ENCODE results near the gene EML3. TPM values are rescaled to one million over a fixed set of nuclear protein-coding genes. Genes with fewer than 3 reads are reported as not detected.

The EML3 gene
- total and polyA plus RNA-seq, 9 donors = 10.7 to 27.7 (median 19.9) TPM

DNA sequence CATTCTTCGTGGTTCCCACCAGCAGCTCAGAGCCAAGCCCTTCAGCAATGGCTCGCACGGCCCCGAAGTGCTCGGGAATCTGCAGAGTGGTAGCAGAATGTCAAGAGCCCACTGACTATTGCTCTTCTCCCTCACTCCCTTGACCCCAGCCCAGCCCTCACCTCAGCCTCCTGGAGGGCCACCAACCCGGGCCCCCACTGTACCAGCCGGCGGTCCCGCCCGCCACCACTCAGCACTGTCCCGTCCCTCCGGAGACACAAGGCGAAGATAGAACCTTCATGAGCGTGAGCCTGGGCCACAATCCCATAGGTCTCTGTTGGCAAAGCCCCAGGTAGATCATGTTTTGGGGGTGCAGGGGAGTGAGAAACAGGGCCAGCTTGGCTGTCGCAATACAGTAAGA, 6.7 kb downstream of the EML3 start:
- Histone ChIP-seq H3K9me3 (replicated peaks; ENCODE audit: control insufficient read depth, low read depth, low read length) (no peaks in the 10 kb centered on the region), H3K4me3 (ENCODE audit: low read length) (no peak overlapping the region), H3K36me3 (ENCODE audit: control insufficient read depth, insufficient read depth, low read length) (peaks cover 52% of the 10 kb centered on the region), H3K27me3 (ENCODE audit: control insufficient read depth, insufficient read depth, low read length) (no peaks in the 10 kb centered on the region), H3K27ac (ENCODE audit: low read length) (no peak overlapping the region), H3K4me1 (ENCODE audit: control insufficient read depth, insufficient read depth, low read length) (peaks cover 22% of the 10 kb centered on the region)
- 83% methylated on average over 9 of the region's 15 CpGs for WGBS (ENCODE audit: insufficient coverage)
- no peak for DNase-seq

DNA sequence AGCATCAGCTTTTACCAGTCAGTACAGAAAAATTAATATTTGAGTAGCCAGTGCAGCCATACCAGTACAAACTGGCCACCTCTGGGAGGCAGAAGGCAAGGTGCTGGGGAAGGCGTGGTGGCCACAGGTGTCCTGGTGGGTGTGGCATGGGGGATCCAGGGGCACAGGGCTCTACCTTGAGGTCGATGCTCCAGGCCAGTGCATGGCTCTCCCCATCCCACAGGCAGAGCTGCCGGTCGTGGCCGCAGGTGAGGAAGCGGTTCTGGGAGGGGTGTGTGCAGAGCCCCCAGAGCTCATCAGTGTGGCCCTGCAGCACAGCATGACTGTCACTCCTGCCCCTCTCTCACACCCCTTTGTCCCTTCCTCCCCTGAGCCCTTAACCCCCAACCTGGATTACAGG, 7.1 kb downstream of the EML3 start:
- H3K9me3 ChIP-seq (replicated peaks; ENCODE audit: control insufficient read depth, low read depth, low read length) = no peaks in the 10 kb centered on the region
- 80% methylated on average over 6 of the region's 6 CpGs for WGBS (ENCODE audit: insufficient coverage)
- H3K36me3 ChIP-seq (ENCODE audit: control insufficient read depth, insufficient read depth, low read length) = peaks cover 50% of the 10 kb centered on the region

DNA sequence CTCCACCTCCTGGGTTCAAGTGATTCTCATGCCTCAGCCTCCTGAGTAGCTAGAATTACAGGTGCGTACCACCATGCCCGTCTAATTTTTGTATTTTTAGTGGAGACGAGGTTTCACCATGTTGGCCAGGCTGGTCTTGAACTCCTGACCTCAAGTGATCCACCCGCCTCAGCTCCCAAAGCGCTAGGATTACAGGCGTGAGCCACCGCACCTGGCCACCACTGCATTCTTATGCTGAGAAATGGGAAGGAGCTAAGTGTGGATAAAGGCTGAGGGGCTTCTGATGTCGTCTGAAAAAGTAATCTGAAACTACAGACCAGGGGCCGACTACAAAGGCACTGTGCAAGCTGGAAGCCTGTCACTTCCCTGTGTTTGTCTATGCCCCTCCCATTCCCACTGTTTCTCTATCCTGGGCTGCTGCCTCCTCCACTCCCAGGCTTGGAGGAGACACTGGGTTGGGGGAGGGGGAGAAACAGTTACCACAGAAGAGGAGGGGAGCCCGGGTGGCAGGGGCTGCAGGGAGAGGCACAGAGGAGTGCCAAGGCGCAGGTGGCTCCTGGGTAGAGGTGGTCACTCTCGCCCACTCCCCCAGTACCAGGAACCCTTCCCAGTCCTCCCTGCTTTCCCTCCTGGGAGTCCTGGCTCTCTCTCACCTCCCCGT, 8.0 kb downstream of the EML3 start:
- Histone ChIP-seq H3K36me3 (ENCODE audit: control insufficient read depth, insufficient read depth, low read length) (peaks cover 46% of the 10 kb centered on the region), H3K27me3 (ENCODE audit: control insufficient read depth, insufficient read depth, low read length) (no peaks in the 10 kb centered on the region), H3K27ac (ENCODE audit: low read length) (no peak overlapping the region), H3K9me3 (replicated peaks; ENCODE audit: control insufficient read depth, low read depth, low read length) (no peaks in the 10 kb centered on the region), H3K4me1 (ENCODE audit: control insufficient read depth, insufficient read depth, low read length) (peaks cover 27% of the 10 kb centered on the region), H3K4me3 (ENCODE audit: low read length) (no peak overlapping the region)
- DNase-seq = peak; percentile 37
- whole genome bisulfite sequencing (ENCODE audit: insufficient coverage) = 85% methylated on average over 5 of the region's 13 CpGs

More for the DNA sequence above, 7.1 kb downstream of the EML3 start:
- no peaks in the 10 kb centered on the region for H3K27me3 ChIP-seq (ENCODE audit: control insufficient read depth, insufficient read depth, low read length)
- DNase-seq = no peak
- no peak overlapping the region for H3K4me3 ChIP-seq (ENCODE audit: low read length)
- peaks cover 21% of the 10 kb centered on the region for H3K4me1 ChIP-seq (ENCODE audit: control insufficient read depth, insufficient read depth, low read length)
- H3K27ac ChIP-seq (ENCODE audit: low read length) = no peak overlapping the region

DNA sequence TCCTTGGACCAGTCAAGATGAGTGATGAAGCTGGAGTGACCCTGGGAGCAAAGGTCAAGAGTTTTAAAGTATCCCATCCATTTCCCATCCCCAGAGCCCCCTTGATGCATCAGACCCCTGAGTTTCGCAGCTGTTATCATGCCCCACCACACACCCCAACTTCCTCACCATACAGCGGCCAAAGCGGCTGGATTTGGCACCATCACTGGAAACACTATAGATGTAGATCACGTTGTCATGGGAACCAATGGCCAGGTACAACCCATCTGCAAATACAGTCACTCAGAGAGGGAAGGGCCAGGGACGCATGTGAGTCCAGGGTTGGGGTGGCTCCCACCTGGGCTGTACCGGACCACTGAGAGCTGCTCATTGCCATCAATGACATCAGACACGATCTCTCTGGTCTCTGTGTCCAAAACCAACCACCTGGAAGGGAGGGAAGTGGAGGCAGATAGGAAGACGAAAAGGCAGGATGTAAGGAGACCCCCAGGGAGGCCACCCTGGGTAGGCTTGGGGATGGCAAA, 8.7 kb downstream of the EML3 start:
- Histone ChIP-seq H3K4me3 (ENCODE audit: low read length) (no peak overlapping the region), H3K36me3 (ENCODE audit: control insufficient read depth, insufficient read depth, low read length) (peaks cover 40% of the 10 kb centered on the region), H3K27ac (ENCODE audit: low read length) (no peak overlapping the region), H3K4me1 (ENCODE audit: control insufficient read depth, insufficient read depth, low read length) (peaks cover 34% of the 10 kb centered on the region), H3K9me3 (replicated peaks; ENCODE audit: control insufficient read depth, low read depth, low read length) (no peaks in the 10 kb centered on the region), H3K27me3 (ENCODE audit: control insufficient read depth, insufficient read depth, low read length) (no peaks in the 10 kb centered on the region)
- 96% methylated on average over 3 of the region's 8 CpGs for WGBS (ENCODE audit: insufficient coverage)
- DNase-seq = peak; percentile 56

DNA sequence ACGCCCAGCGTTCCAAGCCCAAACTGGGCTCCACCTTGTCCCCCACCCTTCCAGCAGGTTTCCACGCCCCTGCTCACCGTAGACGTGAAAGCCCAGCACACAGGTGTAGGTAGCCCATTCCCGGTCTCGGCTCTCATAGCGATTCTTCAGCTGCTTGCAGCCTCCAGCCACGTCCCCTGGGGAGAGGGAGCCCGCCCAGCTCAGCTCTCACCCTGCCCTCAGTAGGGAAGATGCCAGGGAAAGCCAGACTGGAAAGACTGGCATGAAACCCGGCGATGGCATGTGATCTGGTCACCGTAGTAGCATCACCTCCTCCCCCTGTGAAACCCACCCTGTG, 9.5 kb downstream of the EML3 start:
- H3K27ac ChIP-seq (ENCODE audit: low read length) = no peak overlapping the region
- H3K27me3 ChIP-seq (ENCODE audit: control insufficient read depth, insufficient read depth, low read length) = no peaks in the 10 kb centered on the region
- peak; percentile 43 for DNase-seq
- H3K36me3 ChIP-seq (ENCODE audit: control insufficient read depth, insufficient read depth, low read length) = peaks cover 40% of the 10 kb centered on the region
- no peaks in the 10 kb centered on the region for H3K9me3 ChIP-seq (replicated peaks; ENCODE audit: control insufficient read depth, low read depth, low read length)
- 30% methylated on average over 13 of the region's 13 CpGs for WGBS (ENCODE audit: insufficient coverage)
- H3K4me1 ChIP-seq (ENCODE audit: control insufficient read depth, insufficient read depth, low read length) = peaks cover 35% of the 10 kb centered on the region
- peak overlapping the region; percentile 97 for H3K4me3 ChIP-seq (ENCODE audit: low read length)

DNA sequence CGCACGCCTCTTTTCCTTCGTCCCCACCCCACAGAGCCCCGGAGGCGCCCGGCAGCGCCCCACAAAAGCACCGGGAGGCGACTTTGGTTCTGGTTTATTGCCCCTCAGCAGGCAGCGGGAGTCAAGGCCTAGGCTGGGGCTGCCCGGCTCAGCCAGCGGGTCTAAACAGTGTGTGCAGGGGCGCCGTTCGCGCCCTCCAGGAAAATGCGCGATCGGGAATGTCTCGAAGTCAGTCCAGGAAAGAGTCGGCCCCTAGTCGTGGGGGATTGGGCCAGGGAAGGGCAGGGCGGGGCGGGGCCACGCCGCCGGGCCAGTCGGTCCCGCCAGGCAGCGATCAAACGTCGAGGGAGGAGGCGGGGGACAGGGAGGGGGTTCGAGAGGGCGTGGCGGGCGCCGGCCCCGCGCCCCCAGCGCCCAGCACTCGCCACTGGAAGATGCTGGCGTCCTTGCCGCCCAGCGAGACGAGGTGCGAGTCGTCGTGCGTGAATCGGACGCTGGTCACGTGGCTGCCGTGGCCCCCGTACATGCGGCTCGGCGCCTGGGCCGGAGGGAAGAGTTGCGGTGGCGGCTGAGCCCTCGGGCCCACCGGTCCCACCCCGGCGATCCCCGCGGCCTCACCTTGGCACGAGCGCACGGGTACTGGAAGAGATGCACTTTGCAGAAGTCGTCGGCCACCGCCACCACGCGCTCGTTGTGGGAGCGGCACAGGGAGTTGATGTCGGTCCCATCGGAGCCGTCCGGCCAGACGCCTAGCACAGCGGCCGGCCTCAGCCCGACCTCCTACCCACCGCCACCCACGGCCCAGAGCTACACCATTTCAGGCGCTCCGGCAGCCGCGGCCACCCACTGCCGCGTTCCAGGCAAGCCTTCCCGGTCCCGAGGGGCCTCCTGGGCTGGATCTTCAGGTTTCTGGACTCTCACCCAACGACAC, 10.2 kb downstream of the EML3 start:
- Histone ChIP-seq H3K4me3 (ENCODE audit: low read length) (peak overlapping the region; percentile 97), H3K4me1 (ENCODE audit: control insufficient read depth, insufficient read depth, low read length) (peaks cover 35% of the 10 kb centered on the region), H3K36me3 (ENCODE audit: control insufficient read depth, insufficient read depth, low read length) (peaks cover 40% of the 10 kb centered on the region), H3K27me3 (ENCODE audit: control insufficient read depth, insufficient read depth, low read length) (no peaks in the 10 kb centered on the region), H3K27ac (ENCODE audit: low read length) (peak overlapping the region; percentile 89), H3K9me3 (replicated peaks; ENCODE audit: control insufficient read depth, low read depth, low read length) (no peaks in the 10 kb centered on the region)
- peak; percentile 92 for DNase-seq
- WGBS (ENCODE audit: insufficient coverage) = 5% methylated on average over 96 of the region's 96 CpGs

DNA sequence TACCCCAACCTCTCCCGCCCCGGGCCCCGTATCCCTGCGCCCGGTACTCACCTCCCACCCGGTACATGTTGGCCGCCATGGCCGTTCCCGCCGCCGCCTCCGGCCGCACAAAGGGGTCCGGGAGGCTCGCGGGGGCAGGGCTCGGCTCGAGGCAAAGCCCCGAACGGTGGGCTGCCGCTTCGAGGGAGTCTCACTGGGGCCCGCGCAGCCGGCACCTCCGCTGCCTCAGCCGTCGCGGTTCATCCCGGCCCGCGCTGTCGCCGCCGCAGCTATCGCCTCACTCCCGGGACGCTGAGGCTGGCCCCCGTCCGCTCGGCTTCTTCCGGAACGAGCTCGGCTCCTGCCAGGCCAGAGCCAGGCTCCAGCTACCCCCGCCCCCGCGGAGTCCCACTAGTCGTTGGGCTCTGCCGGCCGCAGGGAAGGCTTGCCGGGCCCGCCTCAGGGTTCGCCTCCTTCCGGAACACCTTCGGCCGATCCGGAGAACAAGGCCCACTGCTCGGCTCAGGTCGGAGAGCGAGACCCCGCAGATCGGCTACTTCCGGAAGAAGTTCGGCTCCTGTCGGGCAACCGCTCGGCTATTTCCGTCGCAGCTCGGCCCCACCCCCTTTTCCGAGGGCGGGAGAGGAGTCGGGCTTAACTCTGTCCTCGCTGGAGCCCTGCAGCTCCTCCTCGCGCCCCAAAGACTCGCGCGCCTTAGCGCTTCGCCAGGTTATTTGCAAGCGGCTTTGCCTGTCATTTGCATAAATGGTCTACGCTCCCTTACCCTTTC, 11.0 kb downstream of the EML3 start, which contains the start of gene MTA2:
MTA2 (minus strand) TSS at position 494 of the 769 bp plus-strand sequence; CDS start at position 79, 415 bp downstream.
- Histone ChIP-seq H3K4me1 (ENCODE audit: control insufficient read depth, insufficient read depth, low read length) (peaks cover 35% of the 10 kb centered on the region), H3K27me3 (ENCODE audit: control insufficient read depth, insufficient read depth, low read length) (no peaks in the 10 kb centered on the region), H3K27ac (ENCODE audit: low read length) (peak within 1 kb of the TSS; percentile 94), H3K4me3 (ENCODE audit: low read length) (peak within 1 kb of the TSS; percentile 97), H3K36me3 (ENCODE audit: control insufficient read depth, insufficient read depth, low read length) (peaks cover 41% of the 10 kb centered on the region), H3K9me3 (replicated peaks; ENCODE audit: control insufficient read depth, low read depth, low read length) (no peaks in the 10 kb centered on the region)
- peak; percentile 99 for DNase-seq
- under 1% methylated on average over 82 of the region's 83 CpGs for WGBS (ENCODE audit: insufficient coverage)

DNA sequence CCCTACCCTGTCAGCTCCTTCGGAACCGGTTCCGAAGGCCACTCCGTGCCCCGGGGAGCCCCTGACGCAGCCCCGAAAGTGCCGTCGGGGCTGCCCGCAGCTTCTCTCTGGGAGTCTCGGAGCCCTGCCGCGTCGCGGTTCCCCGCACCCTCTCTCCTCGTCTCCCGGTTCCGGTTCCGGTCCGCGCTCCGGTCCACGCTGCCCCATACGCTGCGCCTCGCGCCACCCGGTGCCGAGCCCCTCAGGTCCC, 11.5 kb downstream of the EML3 start:
- no peaks in the 10 kb centered on the region for H3K27me3 ChIP-seq (ENCODE audit: control insufficient read depth, insufficient read depth, low read length)
- H3K36me3 ChIP-seq (ENCODE audit: control insufficient read depth, insufficient read depth, low read length) = peaks cover 44% of the 10 kb centered on the region
- DNase-seq = no peak
- H3K4me3 ChIP-seq (ENCODE audit: low read length) = peak overlapping the region; percentile 97
- WGBS (ENCODE audit: insufficient coverage) = 0% methylated on average over 30 of the region's 30 CpGs
- peaks cover 35% of the 10 kb centered on the region for H3K4me1 ChIP-seq (ENCODE audit: control insufficient read depth, insufficient read depth, low read length)
- H3K27ac ChIP-seq (ENCODE audit: low read length) = peak overlapping the region; percentile 94
- no peaks in the 10 kb centered on the region for H3K9me3 ChIP-seq (replicated peaks; ENCODE audit: control insufficient read depth, low read depth, low read length)

DNA sequence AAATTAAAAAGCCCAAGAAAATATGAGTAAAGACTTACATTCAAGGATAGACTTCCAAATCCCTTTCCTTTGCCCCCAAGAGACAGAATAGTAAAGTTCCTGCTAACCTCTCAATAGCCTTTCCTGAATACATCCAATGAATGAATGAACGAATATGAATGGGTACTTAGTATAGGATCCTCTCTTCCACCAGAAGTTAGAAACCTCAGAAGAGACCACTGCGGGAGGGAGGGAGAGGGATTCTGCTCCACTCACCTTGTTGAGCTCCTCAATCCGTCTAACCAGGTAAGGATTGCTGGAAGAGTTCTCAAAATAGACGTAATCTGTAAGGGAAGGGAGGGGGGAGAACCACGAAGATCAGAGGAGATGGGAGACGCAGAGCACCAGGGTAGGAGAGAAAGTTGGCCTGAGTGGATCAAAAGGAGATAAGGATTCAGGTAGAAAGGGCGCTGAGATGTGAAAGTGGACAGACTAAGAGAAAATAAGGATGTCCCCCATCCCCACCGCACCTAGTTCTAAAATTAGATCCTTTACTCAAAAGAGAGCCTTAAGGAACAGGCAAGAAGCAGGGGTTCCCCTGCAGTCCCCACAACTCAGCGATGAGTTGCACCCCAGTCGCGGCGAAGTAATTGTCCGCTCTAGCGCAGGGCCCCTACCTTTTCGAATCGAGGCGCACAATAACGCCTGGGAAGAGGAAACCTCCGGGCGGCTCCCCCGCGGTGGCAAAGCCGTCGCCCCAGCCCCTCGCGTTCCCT, 12.0 kb downstream of the EML3 start:
- Histone ChIP-seq H3K4me3 (ENCODE audit: low read length) (peak overlapping the region; percentile 97), H3K27me3 (ENCODE audit: control insufficient read depth, insufficient read depth, low read length) (no peaks in the 10 kb centered on the region), H3K27ac (ENCODE audit: low read length) (peak overlapping the region; percentile 94), H3K9me3 (replicated peaks; ENCODE audit: control insufficient read depth, low read depth, low read length) (no peaks in the 10 kb centered on the region), H3K4me1 (ENCODE audit: control insufficient read depth, insufficient read depth, low read length) (peaks cover 35% of the 10 kb centered on the region), H3K36me3 (ENCODE audit: control insufficient read depth, insufficient read depth, low read length) (peaks cover 45% of the 10 kb centered on the region)
- WGBS (ENCODE audit: insufficient coverage) = 0% methylated on average over 22 of the region's 26 CpGs
- no peak for DNase-seq
